ENCODE data around the gene STARD9. TPM values are rescaled to one million over a fixed set of nuclear protein-coding genes. Genes with fewer than 3 reads are reported as not detected.

The STARD9 gene
- total and polyA plus RNA-seq, 2 experiments from 2014 or later, result 1.8 to 6.2 TPM

- ATAC-seq (no peak), DNase-seq (ENCODE audit: low spot score) (no peak)
- Mint-ChIP-seq H3K4me3 (no peak overlapping the region), H3K36me3 (ENCODE audit: low read depth) (0 out of 3 replicates have a peak, but pooled peaks cover 3% of the 10 kb centered on the region), H3K27me3 (ENCODE audit: insufficient read depth, low read depth, poor library complexity) (peaks cover 3% of the 10 kb centered on the region), H3K9me3 (no peaks in the 10 kb centered on the region), H3K4me1 (peaks cover 7% of the 10 kb centered on the region; the same call in 1 of the 3 replicates), H3K27ac (no peak overlapping the region)
- Histone ChIP-seq H3K4me3 (no peak overlapping the region), H3K27ac (ENCODE audit: low read depth) (no peak overlapping the region), H3K9me2 (ENCODE audit: insufficient read depth) (no peaks in the 10 kb centered on the region), H3K4me1 (ENCODE audit: insufficient read depth) (no peaks in the 10 kb centered on the region), H3F3A (replicated peaks; ENCODE audit: low read depth) (no peaks in the 10 kb centered on the region), H3K79me2 (replicated peaks; ENCODE audit: insufficient read depth) (no peaks in the 10 kb centered on the region), H4K20me1 (replicated peaks; ENCODE audit: insufficient read depth) (no peaks in the 10 kb centered on the region), H3K4me2 (no peak overlapping the region), H3K27me3 (ENCODE audit: insufficient read depth) (no peaks in the 10 kb centered on the region), H3K36me3 (ENCODE audit: insufficient read depth) (no peaks in the 10 kb centered on the region), H2AFZ (no peak overlapping the region)
- TF ChIP-seq ZNF114 (CRISPR knock-in tag; IDR thresholded peaks at IDR 0.05) (no peak), EZH2 (IDR thresholded peaks at IDR 0.05; ENCODE audit: low read depth, unreplicated experiment) (no peak), ETS1 (IDR thresholded peaks at IDR 0.05) (no peak), ZNF462 (CRISPR knock-in tag; IDR thresholded peaks at IDR 0.05) (no peak), STAT1 (IDR thresholded peaks at IDR 0.05; ENCODE audit: unreplicated experiment) (no peak), REST (IDR thresholded peaks at IDR 0.05; ENCODE audit: unreplicated experiment) (no peak), CTCF (conservative IDR thresholded peaks at IDR 0.05; ENCODE audit: low read depth in 2 of 2) (no peak), CREB1 (CRISPR knock-in tag; IDR thresholded peaks at IDR 0.05; ENCODE audit: low read depth) (no peak), NANOG (IDR thresholded peaks at IDR 0.05; ENCODE audit: borderline replicate concordance) (no peak), ZNF331 (CRISPR knock-in tag; IDR thresholded peaks at IDR 0.05; ENCODE audit: low read depth) (no peak), JUNB (IDR thresholded peaks at IDR 0.05; ENCODE audit: unreplicated experiment) (no peak), POLR2AphosphoS5 (IDR thresholded peaks at IDR 0.05; ENCODE audit: low read depth) (no peak), EZH2phosphoT487 (IDR thresholded peaks at IDR 0.05; ENCODE audit: unreplicated experiment) (no peak)
Observed at GRCh38 chr15:42741710-42742109, 166.3 kb downstream of the STARD9 start.

All from GM23338 (cell line).